HL-60 (cell line): ENCODE data around the gene RYK.

Experiments used
- DNase-seq, 2 experiments: peaks; one replicate each; pipeline ENCODE4 v3.0.0-alpha.2; 2010 to 2020; ENCODE audit warnings: low read depth in 1 of 2, low spot score in 1 of 2
- H3K27ac ChIP-seq: fragments of 250-450 bp; sonication (Bioruptor Pico); replicated peaks from 2 replicates; pipeline ENCODE4 v1.5.1; 2020; ENCODE audit warnings: mild to moderate bottlenecking, moderate library complexity
- H3K27me3 ChIP-seq: fragments of 250-450 bp; sonication (Bioruptor Pico); 2 replicates; pipeline ENCODE4 v1.5.1; 2021; ENCODE audit warnings: mild to moderate bottlenecking, moderate library complexity; ENCODE audit not compliant: insufficient read depth, poor library complexity, severe bottlenecking
- H3K4me3 ChIP-seq: replicated peaks from 2 replicates; pipeline ENCODE4 v1.5.1; 2011; ENCODE audit warnings: mild to moderate bottlenecking, control low read depth, low read length; ENCODE audit not compliant: insufficient read depth
- CTCF ChIP-seq: IDR thresholded peaks from one replicate; pipeline ENCODE4 v1.5.1; 2011; ENCODE audit warnings: low read length, control low read depth, inconsistent platforms; ENCODE audit not compliant: insufficient read depth
- GABPA ChIP-seq: IDR thresholded peaks from 2 replicates; pipeline ENCODE4 v1.6.1; 2012; ENCODE audit warnings: low read depth
- POLR2AphosphoS5 ChIP-seq: IDR thresholded peaks from 2 replicates; pipeline ENCODE4 v1.6.1; 2012; ENCODE audit warnings: low read depth
- SPI1 ChIP-seq: IDR thresholded peaks from 2 replicates; pipeline ENCODE4 v1.6.1; 2012; ENCODE audit warnings: low read depth, mild to moderate bottlenecking, borderline replicate concordance
- long read RNA-seq: library from polyadenylated mRNA; unstranded; transcript quantifications from one replicate; pipeline ENCODE4 v2.0.0, GENCODE V29; 2020
- TF ChIP-seq, protein P1 (sequence below): IDR thresholded peaks from 2 replicates; pipeline ENCODE4 v1.6.1; 2012; ENCODE audit warnings: low read depth; ENCODE audit not compliant: insufficient replicate concordance

Gene RYK
- long read RNA-seq, partial matches to known transcripts, result 4 of 7 reads
- long read RNA-seq, other reads (novel, unspliced or antisense), result 0 of 7 reads

GRCh38 chr3:134250717-134251220 lies at the start of gene RYK:
Gene RYK (minus strand): TSS chr3:134250859. CDS start chr3:134250654, 205 bp downstream.
- Histone ChIP-seq H3K4me3 (peak within 1 kb of the TSS; percentile 58), H3K27ac (peak within 1 kb of the TSS; percentile 88), H3K27me3 (no peaks in the 10 kb centered on the region)
- TF ChIP-seq GABPA (0 out of 2 replicates have a peak, but pooled peaks have one; percentile 16), SPI1 (no peak), POLR2AphosphoS5 (peak; percentile 88), CTCF (no peak)
- TF ChIP-seq, protein P1, sequence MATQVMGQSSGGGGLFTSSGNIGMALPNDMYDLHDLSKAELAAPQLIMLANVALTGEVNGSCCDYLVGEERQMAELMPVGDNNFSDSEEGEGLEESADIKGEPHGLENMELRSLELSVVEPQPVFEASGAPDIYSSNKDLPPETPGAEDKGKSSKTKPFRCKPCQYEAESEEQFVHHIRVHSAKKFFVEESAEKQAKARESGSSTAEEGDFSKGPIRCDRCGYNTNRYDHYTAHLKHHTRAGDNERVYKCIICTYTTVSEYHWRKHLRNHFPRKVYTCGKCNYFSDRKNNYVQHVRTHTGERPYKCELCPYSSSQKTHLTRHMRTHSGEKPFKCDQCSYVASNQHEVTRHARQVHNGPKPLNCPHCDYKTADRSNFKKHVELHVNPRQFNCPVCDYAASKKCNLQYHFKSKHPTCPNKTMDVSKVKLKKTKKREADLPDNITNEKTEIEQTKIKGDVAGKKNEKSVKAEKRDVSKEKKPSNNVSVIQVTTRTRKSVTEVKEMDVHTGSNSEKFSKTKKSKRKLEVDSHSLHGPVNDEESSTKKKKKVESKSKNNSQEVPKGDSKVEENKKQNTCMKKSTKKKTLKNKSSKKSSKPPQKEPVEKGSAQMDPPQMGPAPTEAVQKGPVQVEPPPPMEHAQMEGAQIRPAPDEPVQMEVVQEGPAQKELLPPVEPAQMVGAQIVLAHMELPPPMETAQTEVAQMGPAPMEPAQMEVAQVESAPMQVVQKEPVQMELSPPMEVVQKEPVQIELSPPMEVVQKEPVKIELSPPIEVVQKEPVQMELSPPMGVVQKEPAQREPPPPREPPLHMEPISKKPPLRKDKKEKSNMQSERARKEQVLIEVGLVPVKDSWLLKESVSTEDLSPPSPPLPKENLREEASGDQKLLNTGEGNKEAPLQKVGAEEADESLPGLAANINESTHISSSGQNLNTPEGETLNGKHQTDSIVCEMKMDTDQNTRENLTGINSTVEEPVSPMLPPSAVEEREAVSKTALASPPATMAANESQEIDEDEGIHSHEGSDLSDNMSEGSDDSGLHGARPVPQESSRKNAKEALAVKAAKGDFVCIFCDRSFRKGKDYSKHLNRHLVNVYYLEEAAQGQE, result peak; percentile 65
- DNase-seq, result peak; percentile 54 to 78

DNA sequence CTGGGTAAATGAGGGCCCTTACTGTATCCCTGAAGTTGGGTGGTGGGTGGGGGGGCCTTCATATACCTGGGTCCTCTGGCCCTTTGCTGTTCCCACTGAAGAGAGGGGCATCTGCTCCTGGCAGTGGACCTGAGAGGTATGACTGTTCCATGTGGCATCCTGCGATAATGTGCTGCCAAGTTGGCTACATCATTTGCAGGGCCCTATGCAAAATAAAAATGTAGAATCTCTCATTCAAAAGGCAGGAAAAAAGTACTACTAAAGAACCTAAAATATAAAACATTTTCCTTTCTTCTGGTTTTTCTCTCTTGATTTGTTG lies 49.2 kb upstream of the RYK start:
- no peaks in the 10 kb centered on the region for H3K27me3 ChIP-seq
- no peak overlapping the region for H3K27ac ChIP-seq
- no peak overlapping the region for H3K4me3 ChIP-seq
- DNase-seq, result no peak
- no peak for TF ChIP-seq SPI1
- TF ChIP-seq, protein P1, result no peak
- TF ChIP-seq CTCF, result no peak
- TF ChIP-seq POLR2AphosphoS5, result no peak
- TF ChIP-seq GABPA, result no peak

- TF ChIP-seq CTCF (no peak), GABPA (no peak), SPI1 (no peak), POLR2AphosphoS5 (no peak)
- TF ChIP-seq, protein P1, result no peak
- DNase-seq, result no peak
- H3K27ac ChIP-seq, result no peak overlapping the region
- no peak overlapping the region for H3K4me3 ChIP-seq
- no peaks in the 10 kb centered on the region for H3K27me3 ChIP-seq
Measured at GRCh38 chr3:134299185-134299887, 48.7 kb upstream of the RYK start.
